Measurements from ENCODE around the gene MAPK10. TPM values are rescaled to one million over a fixed set of nuclear protein-coding genes. Genes with fewer than 3 reads are reported as not detected.

The MAPK10 gene
- total and polyA plus RNA-seq, 8 donors = 1.4 to 103 (median 15.0) TPM

DNA sequence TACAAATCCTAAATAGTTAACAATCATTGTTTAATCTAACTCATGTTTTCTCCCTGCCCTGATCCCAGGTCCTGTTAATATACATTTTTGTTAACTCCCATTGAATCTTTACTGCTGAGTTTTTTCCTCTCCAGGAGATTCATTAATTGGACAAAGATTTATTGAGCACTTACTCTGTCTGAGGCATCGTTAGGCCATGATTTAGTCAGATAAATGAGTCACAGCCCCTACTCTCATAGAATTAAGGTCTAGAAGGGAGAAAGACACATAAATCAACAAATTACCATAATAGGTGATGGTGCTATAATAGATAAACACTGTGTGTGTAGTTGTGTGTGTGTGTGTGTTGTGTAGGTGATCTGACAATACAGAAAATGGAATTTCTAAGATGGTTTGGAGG, 112.5 kb downstream of the MAPK10 start:
- no peak for TF ChIP-seq EP300 (IDR thresholded peaks at IDR 0.05)
- no peak for TF ChIP-seq POLR2AphosphoS5 (IDR thresholded peaks at IDR 0.05)
- TF ChIP-seq, protein P1, sequence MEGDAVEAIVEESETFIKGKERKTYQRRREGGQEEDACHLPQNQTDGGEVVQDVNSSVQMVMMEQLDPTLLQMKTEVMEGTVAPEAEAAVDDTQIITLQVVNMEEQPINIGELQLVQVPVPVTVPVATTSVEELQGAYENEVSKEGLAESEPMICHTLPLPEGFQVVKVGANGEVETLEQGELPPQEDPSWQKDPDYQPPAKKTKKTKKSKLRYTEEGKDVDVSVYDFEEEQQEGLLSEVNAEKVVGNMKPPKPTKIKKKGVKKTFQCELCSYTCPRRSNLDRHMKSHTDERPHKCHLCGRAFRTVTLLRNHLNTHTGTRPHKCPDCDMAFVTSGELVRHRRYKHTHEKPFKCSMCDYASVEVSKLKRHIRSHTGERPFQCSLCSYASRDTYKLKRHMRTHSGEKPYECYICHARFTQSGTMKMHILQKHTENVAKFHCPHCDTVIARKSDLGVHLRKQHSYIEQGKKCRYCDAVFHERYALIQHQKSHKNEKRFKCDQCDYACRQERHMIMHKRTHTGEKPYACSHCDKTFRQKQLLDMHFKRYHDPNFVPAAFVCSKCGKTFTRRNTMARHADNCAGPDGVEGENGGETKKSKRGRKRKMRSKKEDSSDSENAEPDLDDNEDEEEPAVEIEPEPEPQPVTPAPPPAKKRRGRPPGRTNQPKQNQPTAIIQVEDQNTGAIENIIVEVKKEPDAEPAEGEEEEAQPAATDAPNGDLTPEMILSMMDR (IDR thresholded peaks at IDR 0.05) = no peak
- no peak for TF ChIP-seq POLR2A (IDR thresholded peaks at IDR 0.05)
- no peak for DNase-seq
- intact Hi-C loops (cut with DNase I; ENCODE audit: low total_unique reads) = no loop called here
- H3K4me1 ChIP-seq = no peaks in the 10 kb centered on the region
- H3K27me3 ChIP-seq = no peaks in the 10 kb centered on the region
- H3K9me3 ChIP-seq = peaks cover 0 to 5% (median 0%) of the 10 kb centered on the region in 4 donors
- 37 to 94% (median 54%) methylated on average over 1 of the region's 1 CpG for WGBS, 5 donors
- H3K4me3 ChIP-seq = no peak overlapping the region
- no peaks in the 10 kb centered on the region for H3K36me3 ChIP-seq
- H3K27ac ChIP-seq = no peak overlapping the region

DNA sequence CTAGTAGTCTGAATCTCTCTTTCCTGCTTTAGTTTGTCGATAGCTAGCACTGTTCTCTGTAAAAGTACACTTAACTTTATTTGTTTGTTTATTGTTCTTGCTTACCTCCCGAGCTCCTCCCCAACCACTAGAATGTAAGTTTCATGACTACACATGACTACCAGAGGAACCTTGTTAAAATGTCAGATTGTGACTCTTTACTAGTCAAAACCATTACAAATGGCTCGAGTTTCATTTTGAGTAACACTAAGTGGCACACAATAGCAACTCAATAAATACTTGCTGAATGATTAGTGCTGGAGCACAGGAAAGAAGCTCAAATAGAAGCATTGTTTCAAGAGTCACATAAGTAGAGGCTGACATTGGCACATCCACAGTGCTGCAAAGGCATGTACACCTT, 116.1 kb downstream of the MAPK10 start:
- Histone ChIP-seq H3K4me3 (no peak overlapping the region), H3K27ac (no peak overlapping the region), H3K9me3 (peaks cover 0 to 7% (median 0%) of the 10 kb centered on the region in 4 donors), H3K4me1 (no peaks in the 10 kb centered on the region), H3K27me3 (no peaks in the 10 kb centered on the region), H3K36me3 (no peaks in the 10 kb centered on the region)
- intact Hi-C loops (cut with DNase I; ENCODE audit: low total_unique reads) = no loop called here
- 70 to 82% (median 75%) methylated on average over 3 of the region's 3 CpGs for WGBS, 5 donors
- DNase-seq = no peak
- TF ChIP-seq, protein P1 (IDR thresholded peaks at IDR 0.05) = no peak
- TF ChIP-seq EP300 (IDR thresholded peaks at IDR 0.05) (no peak), POLR2A (IDR thresholded peaks at IDR 0.05) (no peak), POLR2AphosphoS5 (IDR thresholded peaks at IDR 0.05) (no peak)

- DNase-seq = no peak
- 88 to 95% (median 93%) methylated on average over 11 to 14 of the region's 14 CpGs for WGBS, 5 donors
- TF ChIP-seq, protein P1 (IDR thresholded peaks at IDR 0.05) = no peak
- TF ChIP-seq POLR2AphosphoS5 (IDR thresholded peaks at IDR 0.05) = no peak
- TF ChIP-seq POLR2A (IDR thresholded peaks at IDR 0.05) = no peak
- TF ChIP-seq EP300 (IDR thresholded peaks at IDR 0.05) = no peak
- H3K36me3 ChIP-seq = no peaks in the 10 kb centered on the region
- no peak overlapping the region for H3K27ac ChIP-seq
- no peak overlapping the region for H3K4me3 ChIP-seq
- H3K4me1 ChIP-seq = no peaks in the 10 kb centered on the region
- H3K9me3 ChIP-seq = peaks cover 0 to 7% (median 3%) of the 10 kb centered on the region in 4 donors
- H3K27me3 ChIP-seq = no peaks in the 10 kb centered on the region
- intact Hi-C loops (cut with DNase I; ENCODE audit: low total_unique reads) = no loop called here
Measured at GRCh38 chr4:86242677-86243076, 117.2 kb downstream of the MAPK10 start.

- TF ChIP-seq POLR2AphosphoS5 (IDR thresholded peaks at IDR 0.05) = no peak
- no peak for TF ChIP-seq EP300 (IDR thresholded peaks at IDR 0.05)
- no peak for TF ChIP-seq POLR2A (IDR thresholded peaks at IDR 0.05)
- TF ChIP-seq, protein P1 (IDR thresholded peaks at IDR 0.05) = no peak
- intact Hi-C loops (cut with DNase I; ENCODE audit: low total_unique reads) = no loop called here
- no peak for DNase-seq
- Histone ChIP-seq H3K9me3 (peaks cover 0 to 6% (median 0%) of the 10 kb centered on the region in 4 donors), H3K27ac (no peak overlapping the region), H3K27me3 (no peaks in the 10 kb centered on the region), H3K4me1 (no peaks in the 10 kb centered on the region), H3K4me3 (no peak overlapping the region), H3K36me3 (no peaks in the 10 kb centered on the region)
- 84 to 92% (median 89%) methylated on average over 5 of the region's 5 CpGs for WGBS, 5 donors
Measured at GRCh38 chr4:86235549-86235948, 124.3 kb downstream of the MAPK10 start.
